Natural killer cell (primary cell): ENCODE measurements around the gene INO80. TPM values are rescaled to one million over a fixed set of nuclear protein-coding genes. Genes with fewer than 3 reads are reported as not detected.
"Not testable (repeated sequence)": the region's sequence is repeated elsewhere in the genome, so short reads cannot be mapped to it uniquely, and the experiment has no call there.

Experiments used
- ATAC-seq, 3 donors: fragments of 150-1000 bp in 2 of 3; fragments of 200-7000 bp in 1 of 3; cut with Tn5 transposase; 1 replicate in 1 of 3; 2 replicates in 2 of 3; pipeline ENCODE4 v1.10.0; 2021; ENCODE audit warnings: mild to moderate bottlenecking in 2 of 3, moderate library complexity in 2 of 3
- DNase-seq, 2 donors: peaks; one replicate each; pipeline versions ENCODE4 v3.0.0 to v3.0.0-alpha.2; 2013 to 2021; ENCODE audit warnings: mixed read lengths in 1 of 2
- H3K27ac ChIP-seq: one replicate; pipeline ENCODE4 v1.5.1; 2013; ENCODE audit warnings: mild to moderate bottlenecking, low read length
- H3K27me3 ChIP-seq: one replicate; pipeline ENCODE4 v1.6.1; 2013; ENCODE audit warnings: low read length; ENCODE audit not compliant: control insufficient read depth, insufficient read depth
- H3K36me3 ChIP-seq: one replicate; pipeline ENCODE4 v1.6.1; 2013; ENCODE audit warnings: low read length; ENCODE audit not compliant: control insufficient read depth, insufficient read depth
- H3K4me1 ChIP-seq: one replicate; pipeline ENCODE4 v1.6.1; 2013; ENCODE audit warnings: low read length; ENCODE audit not compliant: control insufficient read depth, insufficient read depth
- H3K4me3 ChIP-seq: one replicate; pipeline ENCODE4 v1.5.1; 2013; ENCODE audit warnings: low read length
- H3K9me3 ChIP-seq: one replicate; pipeline ENCODE4 v1.6.1; 2013; ENCODE audit warnings: low read length; ENCODE audit not compliant: control insufficient read depth, insufficient read depth
- H3K27ac Mint-ChIP-seq, 2 donors: one replicate each; pipeline ENCODE4 v1.8.0; 2022; ENCODE audit warnings: mild to moderate bottlenecking in 2 of 2, mixed read lengths in 2 of 2, moderate library complexity in 1 of 2
- H3K27me3 Mint-ChIP-seq, 2 donors: one replicate each; pipeline ENCODE4 v1.8.0; 2022; ENCODE audit warnings: low read depth in 2 of 2, mixed read lengths in 2 of 2
- H3K36me3 Mint-ChIP-seq: one replicate; pipeline ENCODE4 v1.8.0; 2022; ENCODE audit warnings: mixed read lengths
- H3K4me1 Mint-ChIP-seq, 2 donors: one replicate each; pipeline ENCODE4 v1.8.0; 2022; ENCODE audit warnings: mixed read lengths in 2 of 2
- H3K4me3 Mint-ChIP-seq: one replicate; pipeline ENCODE4 v1.8.0; 2022; ENCODE audit warnings: mild to moderate bottlenecking, moderate library complexity, mixed read lengths
- H3K9me3 Mint-ChIP-seq, 2 donors: one replicate each; pipeline ENCODE4 v1.8.0; 2022; ENCODE audit warnings: mixed read lengths in 2 of 2
- WGBS: methylation state at CpG from one replicate; pipeline ENCODE4 v1.1.7; 2013; ENCODE audit warnings: missing lambda C conversion rate; ENCODE audit not compliant: insufficient coverage; 5-methylcytosine and 5-hydroxymethylcytosine counted together
- intact Hi-C: fragments of 100-400 bp; cut with micrococcal nuclease; formaldehyde crosslinking; loops from one replicate; pipeline ENCODE4 v1.14.2; 2022
- total RNA-seq, 4 donors: library from RNA; stranded (reverse); fragments of 120-200 nt in 1 of 4; gene quantifications; one replicate each; pipeline versions ENCODE4 v1.2.3 to v1.2.4, GENCODE V29; 2013 to 2022
- TF ChIP-seq, protein P1 (sequence below): fragments of 200-600 bp; IDR thresholded peaks from one replicate; pipeline ENCODE4 v1.8.0; 2022; ENCODE audit warnings: antibody characterized with exemption

INO80 gene
- total RNA-seq, 3 donors from 2014 or later (not counting 1 experiment from before 2014, with no cell fraction given): 36.4 to 45.7 (median 43.9) TPM

DNA sequence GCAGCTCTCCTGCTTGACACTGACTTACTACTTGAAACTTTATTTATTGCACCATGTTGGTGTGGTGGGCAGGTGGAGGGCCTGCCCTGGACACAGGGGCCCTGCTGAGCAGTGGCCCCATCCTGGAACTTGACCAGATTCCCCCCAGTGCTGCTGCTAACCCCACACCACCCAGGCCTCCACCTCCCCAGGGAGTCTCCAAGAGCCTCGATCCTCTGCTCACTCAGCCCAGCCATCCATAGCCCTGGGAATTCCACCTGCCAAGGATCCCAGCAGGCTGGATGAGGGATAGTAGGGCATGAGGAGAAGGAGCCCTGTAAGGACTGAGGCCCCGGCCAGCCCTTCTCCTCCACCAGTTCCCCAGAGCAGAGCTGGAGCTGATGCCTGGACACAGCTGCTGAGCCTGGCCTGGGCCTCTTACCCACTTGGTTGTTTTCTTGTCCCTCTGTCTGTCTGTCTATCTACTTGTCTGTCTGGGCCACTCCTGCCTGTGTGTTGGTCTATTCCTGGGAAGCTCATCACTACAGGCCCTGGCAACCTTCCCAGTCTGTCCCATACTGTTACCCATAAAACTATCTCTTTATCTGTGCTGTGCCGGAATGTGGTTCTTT is 160.0 kb downstream of the INO80 start:
- Mint-ChIP-seq H3K27me3 (peaks cover 0 to 6% of the 10 kb centered on the region in 2 donors), H3K36me3 (no peaks in the 10 kb centered on the region), H3K4me3 (no peak overlapping the region), H3K27ac (no peak overlapping the region), H3K4me1 (peaks cover 0 to 11% of the 10 kb centered on the region in 2 donors), H3K9me3 (no peaks in the 10 kb centered on the region)
- intact Hi-C loops: no loop called here
- H3K4me3 ChIP-seq: no peak overlapping the region
- no peaks in the 10 kb centered on the region for H3K36me3 ChIP-seq
- H3K9me3 ChIP-seq: no peaks in the 10 kb centered on the region
- H3K4me1 ChIP-seq: peaks cover 18% of the 10 kb centered on the region
- no peak for DNase-seq
- ATAC-seq: no peak
- WGBS: 97% methylated on average over 2 of the region's 3 CpGs
- H3K27ac ChIP-seq: no peak overlapping the region
- TF ChIP-seq, protein P1, sequence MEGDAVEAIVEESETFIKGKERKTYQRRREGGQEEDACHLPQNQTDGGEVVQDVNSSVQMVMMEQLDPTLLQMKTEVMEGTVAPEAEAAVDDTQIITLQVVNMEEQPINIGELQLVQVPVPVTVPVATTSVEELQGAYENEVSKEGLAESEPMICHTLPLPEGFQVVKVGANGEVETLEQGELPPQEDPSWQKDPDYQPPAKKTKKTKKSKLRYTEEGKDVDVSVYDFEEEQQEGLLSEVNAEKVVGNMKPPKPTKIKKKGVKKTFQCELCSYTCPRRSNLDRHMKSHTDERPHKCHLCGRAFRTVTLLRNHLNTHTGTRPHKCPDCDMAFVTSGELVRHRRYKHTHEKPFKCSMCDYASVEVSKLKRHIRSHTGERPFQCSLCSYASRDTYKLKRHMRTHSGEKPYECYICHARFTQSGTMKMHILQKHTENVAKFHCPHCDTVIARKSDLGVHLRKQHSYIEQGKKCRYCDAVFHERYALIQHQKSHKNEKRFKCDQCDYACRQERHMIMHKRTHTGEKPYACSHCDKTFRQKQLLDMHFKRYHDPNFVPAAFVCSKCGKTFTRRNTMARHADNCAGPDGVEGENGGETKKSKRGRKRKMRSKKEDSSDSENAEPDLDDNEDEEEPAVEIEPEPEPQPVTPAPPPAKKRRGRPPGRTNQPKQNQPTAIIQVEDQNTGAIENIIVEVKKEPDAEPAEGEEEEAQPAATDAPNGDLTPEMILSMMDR: no peak
- H3K27me3 ChIP-seq: no peaks in the 10 kb centered on the region

DNA sequence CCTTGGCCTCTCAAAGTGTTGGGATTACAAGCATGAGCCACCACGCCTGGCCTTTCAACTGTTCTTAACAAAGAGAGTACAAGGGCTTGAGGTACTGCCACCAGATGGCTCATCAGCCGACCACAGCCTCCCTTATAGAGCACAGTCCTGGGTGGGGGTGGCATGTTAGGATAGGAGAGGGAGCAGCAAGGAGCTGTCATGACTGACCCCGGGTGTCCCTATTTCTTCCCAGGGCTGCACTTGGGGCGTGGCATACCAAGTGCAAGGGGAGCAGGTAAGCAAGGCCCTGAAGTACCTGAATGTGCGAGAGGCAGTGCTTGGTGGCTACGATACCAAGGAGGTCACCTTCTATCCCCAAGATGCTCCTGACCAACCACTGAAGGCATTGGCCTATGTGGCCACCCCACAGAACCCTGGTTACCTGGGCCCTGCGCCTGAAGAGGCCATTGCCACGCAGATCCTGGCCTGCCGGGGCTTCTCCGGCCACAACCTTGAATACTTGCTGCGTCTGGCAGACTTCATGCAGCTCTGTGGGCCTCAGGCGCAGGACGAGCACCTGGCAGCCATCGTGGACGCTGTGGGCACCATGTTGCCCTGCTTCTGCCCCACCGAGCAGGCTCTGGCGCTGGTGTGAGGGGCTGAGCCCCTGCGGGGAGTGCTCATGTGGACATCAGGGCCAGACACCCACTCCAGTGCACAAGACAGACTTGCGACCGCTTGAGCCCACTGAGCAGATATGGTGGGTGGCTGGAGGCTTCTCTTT is 160.8 kb downstream of the INO80 start:
- peak overlapping the region; percentile 52 for H3K4me3 Mint-ChIP-seq
- H3K36me3 Mint-ChIP-seq: no peaks in the 10 kb centered on the region
- no peak overlapping the region for H3K27ac ChIP-seq
- peaks cover 18% of the 10 kb centered on the region for H3K4me1 ChIP-seq
- DNase-seq: no peak
- H3K9me3 Mint-ChIP-seq: no peaks in the 10 kb centered on the region
- intact Hi-C loops: no loop called here
- no peak for ATAC-seq
- H3K27me3 ChIP-seq: no peaks in the 10 kb centered on the region
- 90% methylated on average over 20 of the region's 20 CpGs for WGBS
- no peak overlapping the region for H3K4me3 ChIP-seq
- H3K27ac Mint-ChIP-seq: no peak overlapping the region
- no peaks in the 10 kb centered on the region for H3K36me3 ChIP-seq
- H3K9me3 ChIP-seq: no peaks in the 10 kb centered on the region
- TF ChIP-seq, protein P1: no peak
- H3K4me1 Mint-ChIP-seq: peaks cover 0 to 11% of the 10 kb centered on the region in 2 donors
- H3K27me3 Mint-ChIP-seq: peaks cover 0 to 6% of the 10 kb centered on the region in 2 donors

GRCh38 chr15:40954158-40954848 is 161.8 kb downstream of the INO80 start:
- DNase-seq, H3K36me3 Mint-ChIP-seq, H3K9me3 ChIP-seq, H3K36me3 ChIP-seq, H3K27ac ChIP-seq, H3K4me3 ChIP-seq, H3K9me3 Mint-ChIP-seq, H3K27me3 Mint-ChIP-seq, intact Hi-C loops, ATAC-seq, H3K27me3 ChIP-seq: not testable (repeated sequence)
- 83% methylated on average over 8 of the region's 8 CpGs for WGBS
- Mint-ChIP-seq H3K4me1 (peaks cover 0 to 11% of the 10 kb centered on the region in 2 donors), H3K4me3 (peak overlapping the region; percentile 87), H3K27ac (peak overlapping the region in 1 of 2 donors; percentile 86)
- H3K4me1 ChIP-seq: peaks cover 18% of the 10 kb centered on the region

DNA sequence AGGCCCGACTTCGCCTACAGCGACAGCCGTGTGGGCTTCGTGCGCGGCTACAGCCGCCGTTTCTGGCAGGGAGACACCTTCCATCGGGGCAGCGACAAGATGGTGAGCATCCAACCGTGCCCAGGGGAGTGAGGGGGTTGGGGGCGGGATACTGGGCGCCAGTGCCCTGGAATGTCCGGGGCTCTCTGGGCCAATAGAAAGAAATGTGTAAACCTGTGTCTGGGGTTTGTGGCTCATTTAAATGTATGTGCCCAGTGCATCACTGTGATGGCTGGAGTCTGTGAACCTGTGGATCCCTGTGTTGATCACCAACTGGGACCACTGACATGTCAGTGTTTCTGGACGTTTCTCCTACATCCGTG is 162.4 kb downstream of the INO80 start:
- Histone ChIP-seq H3K27ac (no peak overlapping the region), H3K27me3 (no peaks in the 10 kb centered on the region), H3K9me3 (no peaks in the 10 kb centered on the region), H3K36me3 (no peaks in the 10 kb centered on the region), H3K4me3 (peak overlapping the region; percentile 56), H3K4me1 (peaks cover 18% of the 10 kb centered on the region)
- intact Hi-C loops: loop anchor here (2.0 kb wide), 1 partner anchor 47 kb away; no protein-coding TSS in a partner anchor
- ATAC-seq: peak in 1 of 3 donors; percentile 3
- DNase-seq: no peak
- TF ChIP-seq, protein P1: no peak
- no peaks in the 10 kb centered on the region for H3K36me3 Mint-ChIP-seq
- no peaks in the 10 kb centered on the region for H3K9me3 Mint-ChIP-seq
- H3K27me3 Mint-ChIP-seq: peaks cover 0 to 13% of the 10 kb centered on the region in 2 donors
- H3K4me1 Mint-ChIP-seq: peaks cover 0 to 11% of the 10 kb centered on the region in 2 donors
- peak overlapping the region; percentile 87 for H3K4me3 Mint-ChIP-seq
- H3K27ac Mint-ChIP-seq: peak overlapping the region in 1 of 2 donors; percentile 86
- WGBS: 14% methylated on average over 17 of the region's 17 CpGs
